HUES64 (cell line): ENCODE measurements around the gene TSPAN4.

ENCODE experiments used
- H3K27ac ChIP-seq: 2 replicates; pipeline ENCODE4 v1.7.0; 2013; ENCODE audit warnings: low read depth, low read length, inconsistent platforms
- H3K27me3 ChIP-seq: 2 replicates; pipeline ENCODE4 v1.6.1; 2013; ENCODE audit warnings: mild to moderate bottlenecking, low read length; ENCODE audit not compliant: insufficient read depth
- H3K36me3 ChIP-seq: 2 replicates; pipeline ENCODE4 v1.6.1; 2013; ENCODE audit warnings: mild to moderate bottlenecking, low read length; ENCODE audit not compliant: insufficient read depth
- H3K4me1 ChIP-seq: 2 replicates; pipeline ENCODE4 v1.6.1; 2013; ENCODE audit warnings: mild to moderate bottlenecking, low read length, moderate library complexity; ENCODE audit not compliant: insufficient read depth
- H3K4me3 ChIP-seq: 2 replicates; pipeline ENCODE4 v1.5.1; 2013; ENCODE audit warnings: mild to moderate bottlenecking, low read length, moderate library complexity
- H3K9ac ChIP-seq: 2 replicates; pipeline ENCODE4 v1.6.1; 2013; ENCODE audit warnings: mild to moderate bottlenecking, low read depth, low read length
- H3K9me3 ChIP-seq: 2 replicates; pipeline ENCODE4 v1.6.1; 2013; ENCODE audit warnings: low read depth, low read length; ENCODE audit not compliant: insufficient read depth
- WGBS: fragments of 150-250, 120-280 bp; methylation state at CpG from one replicate; pipeline ENCODE4 v1.1.7; 2013; ENCODE audit warnings: missing lambda C conversion rate; 5-methylcytosine and 5-hydroxymethylcytosine counted together

Gene TSPAN4

DNA sequence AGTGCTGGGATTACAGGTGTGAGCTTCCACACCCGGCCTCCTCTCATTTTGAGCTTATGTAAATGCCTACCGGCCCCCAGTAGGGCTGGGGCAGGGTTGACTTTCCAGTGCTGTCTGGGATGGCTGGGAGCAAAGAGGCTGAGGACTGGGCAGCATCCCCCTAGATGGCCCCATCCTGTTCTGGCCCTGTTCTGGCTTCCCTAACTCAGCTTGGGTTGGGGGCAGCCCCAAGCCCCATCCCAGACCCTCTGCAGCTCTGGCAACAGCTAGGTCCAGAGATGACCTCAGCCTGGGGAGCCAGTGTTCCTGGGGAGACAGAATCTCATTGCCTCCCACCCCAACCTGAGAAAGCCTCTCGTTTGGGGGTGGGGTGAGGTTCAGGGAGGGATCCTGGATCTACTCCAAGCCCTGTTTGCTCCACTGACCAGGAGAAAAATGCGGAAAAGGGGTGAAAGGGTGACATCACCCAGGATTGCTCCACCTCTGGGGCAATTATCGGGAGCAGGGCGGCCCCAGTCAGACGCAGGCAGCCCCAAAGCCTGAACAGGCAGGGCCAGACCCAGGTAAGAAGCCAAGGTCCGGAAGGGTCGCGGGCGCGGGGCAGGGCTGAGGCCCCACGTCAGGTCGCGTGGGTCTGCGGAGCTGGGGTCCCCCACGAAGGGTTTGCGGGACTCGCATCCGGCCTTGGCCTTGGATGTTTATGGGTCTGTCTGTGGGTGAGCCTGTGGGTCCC lies 24.1 kb upstream of the TSPAN4 start, which contains the start of gene PNPLA2:
Gene PNPLA2, plus strand, starts transcription at position 519 of the 733 bp plus-strand sequence. CDS start 805 bp downstream, outside the sequence.
- H3K27ac ChIP-seq: peak within 1 kb of the TSS; percentile 37; the same call in 1 of the 2 replicates
- WGBS: 62% methylated on average over 20 of the region's 20 CpGs

DNA sequence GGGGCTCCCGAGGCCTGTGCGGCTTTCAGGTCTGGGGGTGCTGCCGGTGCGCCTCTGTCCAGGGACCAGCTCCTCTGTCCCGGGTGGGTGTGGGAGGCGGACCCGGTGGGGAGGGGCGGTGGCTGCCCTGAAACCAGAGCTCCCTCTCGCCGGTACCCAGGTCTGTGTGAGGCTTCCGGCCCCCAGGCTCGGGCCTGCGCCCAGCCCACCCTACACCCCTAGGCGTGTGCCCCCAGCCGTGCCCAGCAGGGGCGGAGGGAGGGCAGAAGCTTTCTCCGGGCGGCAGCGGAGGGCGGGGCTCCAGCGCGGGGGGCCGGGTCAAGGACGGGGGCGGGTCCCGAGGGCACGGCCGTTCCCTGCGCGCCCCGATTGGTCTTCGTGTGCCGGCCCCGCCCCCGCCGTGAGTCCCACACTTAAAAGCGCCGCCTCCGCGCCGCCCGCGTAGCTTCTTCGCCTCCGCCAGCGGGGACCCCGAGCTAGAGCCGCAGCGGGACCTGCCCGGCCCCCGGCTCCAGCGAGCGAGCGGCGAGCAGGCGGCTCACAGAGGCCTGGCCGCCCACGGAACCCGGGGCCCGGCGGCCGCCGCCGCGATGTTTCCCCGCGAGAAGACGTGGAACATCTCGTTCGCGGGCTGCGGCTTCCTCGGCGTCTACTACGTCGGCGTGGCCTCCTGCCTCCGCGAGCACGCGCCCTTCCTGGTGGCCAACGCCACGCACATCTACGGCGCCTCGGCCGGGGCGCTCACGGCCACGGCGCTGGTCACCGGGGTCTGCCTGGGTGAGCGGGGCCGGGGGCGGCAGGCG lies 23.3 kb upstream of the TSPAN4 start:
- Histone ChIP-seq H3K27me3 (no peaks in the 10 kb centered on the region), H3K36me3 (0 out of 2 replicates have a peak, but pooled peaks cover 6% of the 10 kb centered on the region), H3K4me1 (no peaks in the 10 kb centered on the region), H3K9ac (peak overlapping the region; percentile 79), H3K27ac (peak overlapping the region; percentile 37; the same call in 1 of the 2 replicates), H3K4me3 (peak overlapping the region; percentile 92), H3K9me3 (no peaks in the 10 kb centered on the region)
- 3% methylated on average over 96 of the region's 96 CpGs for WGBS

More for the DNA sequence above, 24.1 kb upstream of the TSPAN4 start, which contains the start of gene PNPLA2:
- peak within 1 kb of the TSS; percentile 92 for H3K4me3 ChIP-seq
- peak within 1 kb of the TSS; percentile 79 for H3K9ac ChIP-seq
- no peaks in the 10 kb centered on the region for H3K27me3 ChIP-seq
- no peaks in the 10 kb centered on the region for H3K4me1 ChIP-seq
- no peaks in the 10 kb centered on the region for H3K9me3 ChIP-seq
- H3K36me3 ChIP-seq: peaks cover 9% of the 10 kb centered on the region

DNA sequence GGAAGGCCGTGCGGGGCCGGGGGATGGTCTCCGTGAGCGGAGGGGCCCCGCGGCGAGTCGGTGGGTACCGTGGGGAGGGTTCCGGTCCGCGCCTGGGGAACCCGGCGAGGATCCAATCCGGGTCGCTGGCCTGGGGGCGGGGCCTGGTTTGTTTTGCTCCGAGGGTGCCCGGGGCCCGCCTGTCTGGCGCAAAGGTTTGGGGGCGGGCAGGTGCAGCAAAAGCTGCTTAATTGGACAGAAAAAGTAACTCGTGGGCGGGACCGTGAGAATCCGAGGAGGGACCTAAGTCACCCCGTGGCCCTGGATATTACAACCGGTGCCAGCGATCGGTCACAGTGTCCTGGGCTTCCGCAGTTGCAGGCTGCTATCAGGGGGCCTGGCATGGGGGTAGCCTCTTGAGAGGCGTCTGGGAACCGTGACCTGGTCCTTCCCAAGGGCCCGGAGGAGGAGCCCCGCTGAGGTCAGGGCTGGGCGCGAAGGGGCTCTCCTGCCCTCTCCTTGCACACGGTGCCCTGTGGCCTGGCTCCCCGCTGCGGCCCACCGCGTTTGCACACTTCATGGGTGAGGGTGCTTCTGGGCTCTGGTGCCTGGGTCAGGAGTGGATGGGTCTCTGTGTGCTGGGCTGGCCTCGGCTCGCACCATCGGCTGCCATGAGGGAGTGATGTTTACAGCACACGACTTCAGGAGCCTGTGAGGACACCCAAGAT lies 22.6 kb upstream of the TSPAN4 start:
- H3K27me3 ChIP-seq: no peaks in the 10 kb centered on the region
- 11% methylated on average over 47 of the region's 47 CpGs for WGBS
- H3K27ac ChIP-seq: peak overlapping the region; percentile 37; the same call in 1 of the 2 replicates
- no peaks in the 10 kb centered on the region for H3K9me3 ChIP-seq
- no peak overlapping the region; the same call in 1 of the 2 replicates for H3K9ac ChIP-seq
- H3K4me1 ChIP-seq: no peaks in the 10 kb centered on the region
- peak overlapping the region; percentile 92 for H3K4me3 ChIP-seq
- 0 out of 2 replicates have a peak, but pooled peaks cover 6% of the 10 kb centered on the region for H3K36me3 ChIP-seq

DNA sequence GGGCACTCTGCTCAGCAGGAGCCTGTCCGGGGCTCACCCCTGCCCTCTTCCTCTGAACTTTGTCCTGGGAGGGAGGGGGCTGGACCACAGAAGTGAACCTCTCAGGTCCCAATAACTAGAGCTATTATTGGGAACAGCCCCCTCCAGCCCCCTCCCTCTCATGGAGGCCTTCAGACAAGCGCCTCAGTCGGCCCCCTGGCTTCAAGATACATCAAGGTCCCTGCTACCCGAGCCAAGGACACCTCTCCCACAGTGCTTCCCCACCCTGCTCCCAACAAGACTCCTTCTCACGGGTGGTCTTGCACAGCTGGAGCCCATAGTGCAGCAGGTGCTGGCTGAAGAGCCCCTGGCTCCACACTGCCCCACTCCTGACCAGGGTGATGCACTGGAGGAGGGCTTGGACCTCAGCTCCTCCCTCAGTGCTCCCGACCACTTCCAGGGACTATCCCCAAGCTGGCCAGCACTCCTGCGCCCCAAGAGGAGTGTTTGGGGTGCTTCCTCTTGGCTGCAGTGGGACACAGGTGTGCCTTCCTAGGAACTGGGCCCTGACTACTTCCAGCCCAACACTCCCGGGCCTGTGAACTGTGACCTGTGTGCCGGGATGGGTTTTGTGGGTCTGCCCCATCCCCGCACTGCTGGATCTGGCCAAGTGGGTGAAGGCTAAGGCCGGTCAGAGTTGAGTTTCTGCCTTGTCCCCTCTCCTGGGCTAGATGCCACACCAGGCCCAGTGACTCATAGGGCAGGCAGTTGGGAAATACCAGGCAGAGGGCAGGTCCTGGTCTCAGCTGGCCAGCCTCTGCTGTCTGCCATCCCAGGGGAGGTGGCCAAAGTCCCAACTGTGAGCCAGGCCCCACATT lies 21.8 kb upstream of the TSPAN4 start:
- Histone ChIP-seq H3K27me3 (peaks cover 4% of the 10 kb centered on the region; the same call in 1 of the 2 replicates), H3K9me3 (no peaks in the 10 kb centered on the region), H3K36me3 (0 out of 2 replicates have a peak, but pooled peaks cover 6% of the 10 kb centered on the region), H3K9ac (no peak overlapping the region), H3K27ac (no peak overlapping the region), H3K4me3 (peak overlapping the region; percentile 92), H3K4me1 (no peaks in the 10 kb centered on the region)
- 84% methylated on average over 11 of the region's 11 CpGs for WGBS

DNA sequence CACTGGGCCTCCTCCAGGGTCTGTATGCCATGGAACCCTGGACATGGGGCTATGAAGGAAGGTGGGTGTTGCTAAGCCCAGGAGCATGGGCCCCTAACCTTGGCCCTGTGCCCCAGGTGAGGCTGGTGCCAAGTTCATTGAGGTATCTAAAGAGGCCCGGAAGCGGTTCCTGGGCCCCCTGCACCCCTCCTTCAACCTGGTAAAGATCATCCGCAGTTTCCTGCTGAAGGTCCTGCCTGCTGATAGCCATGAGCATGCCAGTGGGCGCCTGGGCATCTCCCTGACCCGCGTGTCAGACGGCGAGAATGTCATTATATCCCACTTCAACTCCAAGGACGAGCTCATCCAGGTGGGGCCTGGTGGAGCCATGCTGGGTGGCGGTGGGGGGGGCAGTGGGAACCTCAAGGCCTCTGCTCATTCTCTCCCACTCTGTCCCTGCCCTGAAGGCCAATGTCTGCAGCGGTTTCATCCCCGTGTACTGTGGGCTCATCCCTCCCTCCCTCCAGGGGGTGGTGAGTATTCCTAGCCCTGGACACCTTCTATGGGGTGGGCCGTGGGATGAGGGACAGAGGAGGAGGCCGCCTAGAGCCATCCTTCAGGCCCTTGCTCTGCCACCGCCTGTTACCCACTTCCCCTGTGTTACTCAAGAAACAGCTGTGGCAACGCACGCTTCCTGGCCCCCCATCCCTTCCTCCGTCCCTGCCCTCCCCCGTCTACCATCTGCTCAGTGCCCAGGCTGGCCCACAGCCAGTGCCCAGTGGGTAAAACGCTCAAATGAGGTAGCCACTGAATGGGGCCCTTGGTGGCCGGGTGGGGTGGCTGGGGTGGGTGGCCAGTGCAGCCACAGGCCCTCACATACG lies 20.9 kb upstream of the TSPAN4 start:
- H3K27ac ChIP-seq: no peak overlapping the region
- H3K4me3 ChIP-seq: no peak overlapping the region
- H3K36me3 ChIP-seq: 0 out of 2 replicates have a peak, but pooled peaks cover 6% of the 10 kb centered on the region
- no peaks in the 10 kb centered on the region for H3K9me3 ChIP-seq
- no peak overlapping the region for H3K9ac ChIP-seq
- H3K27me3 ChIP-seq: peaks cover 13% of the 10 kb centered on the region
- WGBS: 95% methylated on average over 21 of the region's 22 CpGs
- no peaks in the 10 kb centered on the region for H3K4me1 ChIP-seq

DNA sequence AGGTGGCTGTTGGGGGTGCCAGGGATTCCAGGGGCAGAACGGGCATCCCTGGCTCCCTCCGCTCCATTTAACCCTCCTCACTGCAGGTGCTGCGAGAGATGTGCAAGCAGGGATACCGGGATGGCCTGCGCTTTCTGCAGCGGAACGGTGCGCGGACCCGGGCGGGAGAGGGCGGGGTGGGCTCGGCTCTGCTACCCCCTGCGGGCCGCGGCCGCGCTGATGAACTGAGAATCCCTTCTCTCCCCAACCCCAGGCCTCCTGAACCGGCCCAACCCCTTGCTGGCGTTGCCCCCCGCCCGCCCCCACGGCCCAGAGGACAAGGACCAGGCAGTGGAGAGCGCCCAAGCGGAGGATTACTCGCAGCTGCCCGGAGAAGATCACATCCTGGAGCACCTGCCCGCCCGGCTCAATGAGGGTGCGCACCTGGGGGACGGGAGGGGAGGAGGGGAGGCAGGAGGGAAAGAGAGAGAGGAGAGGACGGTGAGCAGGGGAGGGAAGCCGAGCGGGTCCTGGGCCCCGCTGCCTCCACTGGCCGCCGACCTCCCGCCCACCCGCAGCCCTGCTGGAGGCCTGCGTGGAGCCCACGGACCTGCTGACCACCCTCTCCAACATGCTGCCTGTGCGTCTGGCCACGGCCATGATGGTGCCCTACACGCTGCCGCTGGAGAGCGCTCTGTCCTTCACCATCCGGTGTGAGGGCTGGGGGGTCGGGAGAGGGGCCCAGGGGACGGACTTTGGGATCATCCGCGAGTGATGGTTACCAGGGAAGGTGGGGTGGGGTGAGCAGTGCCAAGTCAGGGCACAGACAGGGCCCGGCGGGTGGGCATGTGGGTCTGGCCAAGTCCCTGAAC lies 19.0 kb upstream of the TSPAN4 start:
- Histone ChIP-seq H3K9me3 (no peaks in the 10 kb centered on the region), H3K36me3 (0 out of 2 replicates have a peak, but pooled peaks cover 6% of the 10 kb centered on the region), H3K4me1 (peaks cover 12% of the 10 kb centered on the region), H3K9ac (no peak overlapping the region), H3K4me3 (no peak overlapping the region), H3K27me3 (peaks cover 32% of the 10 kb centered on the region), H3K27ac (no peak overlapping the region)
- WGBS: 92% methylated on average over 53 of the region's 53 CpGs

DNA sequence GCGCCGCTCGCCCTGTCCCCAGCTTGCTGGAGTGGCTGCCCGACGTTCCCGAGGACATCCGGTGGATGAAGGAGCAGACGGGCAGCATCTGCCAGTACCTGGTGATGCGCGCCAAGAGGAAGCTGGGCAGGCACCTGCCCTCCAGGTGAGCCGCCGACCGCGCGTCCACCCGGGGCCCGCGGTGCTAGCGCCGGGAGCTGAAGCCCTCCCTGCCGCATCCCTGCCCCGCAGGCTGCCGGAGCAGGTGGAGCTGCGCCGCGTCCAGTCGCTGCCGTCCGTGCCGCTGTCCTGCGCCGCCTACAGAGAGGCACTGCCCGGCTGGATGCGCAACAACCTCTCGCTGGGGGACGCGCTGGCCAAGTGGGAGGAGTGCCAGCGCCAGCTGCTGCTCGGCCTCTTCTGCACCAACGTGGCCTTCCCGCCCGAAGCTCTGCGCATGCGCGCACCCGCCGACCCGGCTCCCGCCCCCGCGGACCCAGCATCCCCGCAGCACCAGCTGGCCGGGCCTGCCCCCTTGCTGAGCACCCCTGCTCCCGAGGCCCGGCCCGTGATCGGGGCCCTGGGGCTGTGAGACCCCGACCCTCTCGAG lies 18.3 kb upstream of the TSPAN4 start:
- no peak overlapping the region for H3K4me3 ChIP-seq
- no peak overlapping the region for H3K27ac ChIP-seq
- H3K36me3 ChIP-seq: 0 out of 2 replicates have a peak, but pooled peaks cover 6% of the 10 kb centered on the region
- no peak overlapping the region for H3K9ac ChIP-seq
- H3K27me3 ChIP-seq: peaks cover 39% of the 10 kb centered on the region
- peaks cover 19% of the 10 kb centered on the region for H3K4me1 ChIP-seq
- no peaks in the 10 kb centered on the region for H3K9me3 ChIP-seq
- WGBS: 95% methylated on average over 59 of the region's 59 CpGs

DNA sequence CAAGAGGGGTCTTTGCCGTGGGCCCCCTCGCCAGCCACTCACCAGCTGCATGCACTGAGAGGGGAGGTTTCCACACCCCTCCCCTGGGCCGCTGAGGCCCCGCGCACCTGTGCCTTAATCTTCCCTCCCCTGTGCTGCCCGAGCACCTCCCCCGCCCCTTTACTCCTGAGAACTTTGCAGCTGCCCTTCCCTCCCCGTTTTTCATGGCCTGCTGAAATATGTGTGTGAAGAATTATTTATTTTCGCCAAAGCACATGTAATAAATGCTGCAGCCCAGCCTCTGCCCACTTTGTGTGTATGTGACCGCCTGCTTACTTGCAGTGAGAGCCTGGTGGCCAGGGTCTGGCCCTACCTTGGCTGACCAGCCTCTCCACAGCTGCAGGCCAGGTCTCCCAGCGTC lies 17.7 kb upstream of the TSPAN4 start:
- peaks cover 19% of the 10 kb centered on the region for H3K4me1 ChIP-seq
- H3K9me3 ChIP-seq: no peaks in the 10 kb centered on the region
- H3K36me3 ChIP-seq: 0 out of 2 replicates have a peak, but pooled peaks cover 6% of the 10 kb centered on the region
- no peak overlapping the region for H3K27ac ChIP-seq
- no peak overlapping the region for H3K4me3 ChIP-seq
- H3K9ac ChIP-seq: no peak overlapping the region
- H3K27me3 ChIP-seq: peaks cover 45% of the 10 kb centered on the region
- WGBS: 87% methylated on average over 11 of the region's 11 CpGs
